OCI-LY1 (cell line): Measurements from ENCODE around the gene ADGRD2.

Experiments used
- H2AFZ ChIP-seq: fragments of 200-600 bp; sonication (generic), shearing (Covaris generic); 2 replicates; pipeline ENCODE4 v1.6.0; 2014; ENCODE audit warnings: antibody characterized with exemption, mild to moderate bottlenecking, low read length
- H3F3A ChIP-seq: fragments of 200-600 bp; sonication (generic), shearing (Covaris generic); 2 replicates; pipeline ENCODE4 v1.6.0; 2014; ENCODE audit warnings: mild to moderate bottlenecking, antibody characterized with exemption, low read length, moderate library complexity; ENCODE audit not compliant: insufficient read depth
- H3K27ac ChIP-seq: fragments of 200-600 bp; sonication (generic); 2 replicates; pipeline ENCODE4 v1.5.1; 2014; ENCODE audit warnings: low read length, mixed run types, mild to moderate bottlenecking, low read depth; ENCODE audit not compliant: poor library complexity, severe bottlenecking
- H3K27me3 ChIP-seq: fragments of 200-600 bp; sonication (generic); 2 replicates; pipeline ENCODE4 v1.6.0; 2014; ENCODE audit warnings: antibody characterized with exemption, mild to moderate bottlenecking, low read length, moderate library complexity; ENCODE audit not compliant: insufficient read depth
- H3K36me3 ChIP-seq: fragments of 200-600 bp; sonication (generic); 2 replicates; pipeline ENCODE4 v1.6.1; 2014; ENCODE audit warnings: mild to moderate bottlenecking, antibody characterized with exemption, low read length, moderate library complexity, mixed read lengths; ENCODE audit not compliant: insufficient read depth
- H3K4me1 ChIP-seq: fragments of 200-600 bp; sonication (generic); 2 replicates; pipeline ENCODE4 v1.5.1; 2014; ENCODE audit warnings: mild to moderate bottlenecking, low read length, moderate library complexity; ENCODE audit not compliant: insufficient read depth, severe bottlenecking
- H3K4me2 ChIP-seq: fragments of 200-600 bp; sonication (generic), shearing (Covaris generic); 2 replicates; pipeline ENCODE4 v1.6.1; 2014; ENCODE audit warnings: low read length
- H3K4me3 ChIP-seq: fragments of 200-600 bp; sonication (generic); 2 replicates; pipeline ENCODE4 v1.5.1; 2014; ENCODE audit warnings: low read length, low read depth, mild to moderate bottlenecking, mixed read lengths; ENCODE audit not compliant: poor library complexity, severe bottlenecking
- H3K79me2 ChIP-seq: fragments of 200-600 bp; shearing (Covaris generic); 2 replicates; pipeline ENCODE4 v1.6.1; 2016; ENCODE audit warnings: mixed run types, low read length, mixed read lengths; ENCODE audit not compliant: insufficient read depth
- H3K9ac ChIP-seq: fragments of 200-600 bp; sonication (generic), shearing (Covaris generic); 2 replicates; pipeline ENCODE4 v1.6.1; 2014; ENCODE audit warnings: mild to moderate bottlenecking, low read length, mixed read lengths
- H3K9me2 ChIP-seq: fragments of 200-600 bp; sonication (generic), shearing (Covaris generic); 2 replicates; pipeline ENCODE4 v1.6.1; 2014; ENCODE audit warnings: low read depth, mild to moderate bottlenecking, low read length, mixed read lengths
- H3K9me3 ChIP-seq: fragments of 200-600 bp; shearing (Covaris generic); 2 replicates; pipeline ENCODE4 v1.6.1; 2014; ENCODE audit warnings: low read length, mixed read lengths
- H4K20me1 ChIP-seq: fragments of 200-600 bp; sonication (generic), shearing (Covaris generic); 2 replicates; pipeline ENCODE4 v1.6.0; 2016; ENCODE audit warnings: mild to moderate bottlenecking, low read length; ENCODE audit not compliant: insufficient read depth
- EZH2 ChIP-seq: fragments of 200-600 bp; sonication (generic), shearing (Covaris generic); IDR thresholded peaks from 2 replicates; pipeline ENCODE4 v1.8.0; 2017; ENCODE audit warnings: borderline replicate concordance, mixed run types, mild to moderate bottlenecking, antibody characterized with exemption, low read length, moderate library complexity, mixed read lengths
- TF ChIP-seq, protein P1 (sequence below): fragments of 200-600 bp; sonication (generic), shearing (Covaris generic); IDR thresholded peaks from 2 replicates; pipeline ENCODE4 v1.5.1; 2017; ENCODE audit warnings: mild to moderate bottlenecking, antibody characterized with exemption, low read length, moderate library complexity, mixed read lengths

ADGRD2 gene

DNA sequence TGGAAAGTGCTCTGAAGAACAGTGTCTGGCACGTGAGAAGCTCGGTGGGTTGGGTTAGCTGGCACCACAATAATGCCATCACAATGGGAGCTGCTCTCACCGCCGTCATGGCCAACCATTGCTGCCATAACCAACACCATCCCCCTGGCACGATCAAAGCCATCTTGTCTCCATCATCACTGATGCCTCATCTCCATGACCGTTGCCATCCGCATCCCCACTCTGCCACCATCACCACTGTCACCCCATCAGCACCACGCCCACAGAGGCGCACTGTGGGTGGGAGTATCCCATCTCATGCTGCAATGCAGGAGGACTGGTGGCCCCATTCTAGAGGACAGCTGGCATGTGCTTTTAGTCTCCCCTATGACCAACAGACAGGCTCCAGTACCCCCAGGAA lies 33.2 kb downstream of the ADGRD2 start:
- Histone ChIP-seq H3K9me3 (no peaks in the 10 kb centered on the region), H3K27me3 (no peaks in the 10 kb centered on the region)

DNA sequence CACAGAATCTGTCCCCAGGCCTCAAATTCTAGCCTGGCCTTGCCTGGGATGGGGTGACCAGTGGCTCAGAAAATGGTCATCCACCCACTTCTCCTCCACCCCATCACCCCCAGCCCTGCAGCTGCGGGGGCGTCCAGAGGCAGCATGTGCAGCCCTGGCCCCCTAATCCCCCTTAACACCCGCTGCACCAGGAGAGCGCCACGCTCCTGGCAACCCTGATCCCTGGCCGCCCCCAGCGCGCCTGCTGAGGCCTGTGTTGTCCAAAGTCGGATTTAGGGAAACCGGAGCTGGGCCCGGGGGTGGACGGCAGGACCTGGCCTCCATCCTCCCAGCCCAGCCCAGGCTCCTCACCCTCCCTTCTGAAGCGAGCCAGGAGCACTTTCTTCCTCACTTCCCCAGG lies 35.0 kb downstream of the ADGRD2 start:
- H4K20me1 ChIP-seq, result no peaks in the 10 kb centered on the region
- TF ChIP-seq, protein P1, sequence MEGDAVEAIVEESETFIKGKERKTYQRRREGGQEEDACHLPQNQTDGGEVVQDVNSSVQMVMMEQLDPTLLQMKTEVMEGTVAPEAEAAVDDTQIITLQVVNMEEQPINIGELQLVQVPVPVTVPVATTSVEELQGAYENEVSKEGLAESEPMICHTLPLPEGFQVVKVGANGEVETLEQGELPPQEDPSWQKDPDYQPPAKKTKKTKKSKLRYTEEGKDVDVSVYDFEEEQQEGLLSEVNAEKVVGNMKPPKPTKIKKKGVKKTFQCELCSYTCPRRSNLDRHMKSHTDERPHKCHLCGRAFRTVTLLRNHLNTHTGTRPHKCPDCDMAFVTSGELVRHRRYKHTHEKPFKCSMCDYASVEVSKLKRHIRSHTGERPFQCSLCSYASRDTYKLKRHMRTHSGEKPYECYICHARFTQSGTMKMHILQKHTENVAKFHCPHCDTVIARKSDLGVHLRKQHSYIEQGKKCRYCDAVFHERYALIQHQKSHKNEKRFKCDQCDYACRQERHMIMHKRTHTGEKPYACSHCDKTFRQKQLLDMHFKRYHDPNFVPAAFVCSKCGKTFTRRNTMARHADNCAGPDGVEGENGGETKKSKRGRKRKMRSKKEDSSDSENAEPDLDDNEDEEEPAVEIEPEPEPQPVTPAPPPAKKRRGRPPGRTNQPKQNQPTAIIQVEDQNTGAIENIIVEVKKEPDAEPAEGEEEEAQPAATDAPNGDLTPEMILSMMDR, result no peak
- no peak for TF ChIP-seq EZH2
- no peak overlapping the region for H3K4me3 ChIP-seq
- H2AFZ ChIP-seq, result no peak overlapping the region
- H3K9ac ChIP-seq, result no peak overlapping the region
- no peaks in the 10 kb centered on the region for H3K36me3 ChIP-seq
- no peak overlapping the region for H3K4me2 ChIP-seq
- H3F3A ChIP-seq, result no peaks in the 10 kb centered on the region
- H3K27me3 ChIP-seq, result no peaks in the 10 kb centered on the region
- H3K4me1 ChIP-seq, result peaks cover 6% of the 10 kb centered on the region
- no peaks in the 10 kb centered on the region for H3K9me3 ChIP-seq
- H3K79me2 ChIP-seq, result no peaks in the 10 kb centered on the region
- no peaks in the 10 kb centered on the region for H3K9me2 ChIP-seq
- no peak overlapping the region for H3K27ac ChIP-seq

More for the DNA sequence above, 33.2 kb downstream of the ADGRD2 start:
- H4K20me1 ChIP-seq, result no peaks in the 10 kb centered on the region
- no peaks in the 10 kb centered on the region for H3F3A ChIP-seq
- H3K27ac ChIP-seq, result no peak overlapping the region
- no peaks in the 10 kb centered on the region for H3K79me2 ChIP-seq
- peaks cover 10% of the 10 kb centered on the region for H3K4me1 ChIP-seq
- H3K36me3 ChIP-seq, result no peaks in the 10 kb centered on the region
- TF ChIP-seq EZH2, result no peak
- TF ChIP-seq, protein P1, result no peak
- H2AFZ ChIP-seq, result no peak overlapping the region
- no peak overlapping the region for H3K9ac ChIP-seq
- H3K4me3 ChIP-seq, result no peak overlapping the region
- no peak overlapping the region for H3K4me2 ChIP-seq
- H3K9me2 ChIP-seq, result no peaks in the 10 kb centered on the region

GRCh38 chr9:124485936-124486335 lies 35.7 kb downstream of the ADGRD2 start:
- H3K27me3 ChIP-seq, result no peaks in the 10 kb centered on the region
- no peaks in the 10 kb centered on the region for H3K4me1 ChIP-seq
- no peaks in the 10 kb centered on the region for H3F3A ChIP-seq

More at GRCh38 chr9:124485936-124486335, 35.7 kb downstream of the ADGRD2 start:
- H3K4me2 ChIP-seq, result no peak overlapping the region
- no peak overlapping the region for H3K9ac ChIP-seq
- H4K20me1 ChIP-seq, result no peaks in the 10 kb centered on the region
- H3K27ac ChIP-seq, result no peak overlapping the region
- H3K9me3 ChIP-seq, result no peaks in the 10 kb centered on the region
- H2AFZ ChIP-seq, result no peak overlapping the region
- TF ChIP-seq, protein P1, result no peak
- no peak for TF ChIP-seq EZH2
- no peaks in the 10 kb centered on the region for H3K79me2 ChIP-seq
- no peak overlapping the region for H3K4me3 ChIP-seq
- no peaks in the 10 kb centered on the region for H3K9me2 ChIP-seq
- H3K36me3 ChIP-seq, result no peaks in the 10 kb centered on the region
